HepG2 (cell line): ENCODE data around the gene HPS1.

Experiments
- CTCF ChIP-seq: sonication (generic); formaldehyde crosslinking; IDR thresholded peaks from 2 replicates; pipeline ENCODE4 v1.5.0; 2020; ENCODE audit warnings: mild to moderate bottlenecking, missing genetic modification reagents, moderate library complexity
- FOXP4 ChIP-seq: sonication (generic); formaldehyde crosslinking; IDR thresholded peaks from 2 replicates; pipeline ENCODE4 v1.4.0; 2020; ENCODE audit warnings: missing genetic modification reagents
- HNF4G ChIP-seq, 2 experiments: sonication (generic) in 1 of 2; formaldehyde crosslinking in 1 of 2; IDR thresholded peaks; 2 replicates each; pipeline versions ENCODE4 v1.4.0 to v1.6.1; 2011 to 2020; ENCODE audit warnings: borderline replicate concordance in 2 of 2, low read depth in 2 of 2, mild to moderate bottlenecking in 2 of 2, low read length in 1 of 2, missing genetic modification reagents in 1 of 2, moderate library complexity in 1 of 2
- POLR2A ChIP-seq, 2 experiments: IDR thresholded peaks; 2 replicates each; pipeline ENCODE4 v1.6.1; 2011; ENCODE audit warnings: low read depth in 2 of 2, low read length in 2 of 2, mild to moderate bottlenecking in 1 of 2, moderate library complexity in 1 of 2; ENCODE audit not compliant: insufficient read depth in 1 of 2
- ZNF619 ChIP-seq: sonication (generic); formaldehyde crosslinking; IDR thresholded peaks from 2 replicates; pipeline ENCODE4 v1.4.0; 2020; ENCODE audit warnings: mild to moderate bottlenecking, missing genetic modification reagents
- ZNF639 ChIP-seq: conservative IDR thresholded peaks from 2 replicates; pipeline ENCODE4 v1.6.1; 2018; ENCODE audit warnings: missing genetic modification reagents

GRCh38 chr10:98377001-98377400, 69.7 kb downstream of the HPS1 start:
- no peak for TF ChIP-seq CTCF (CRISPR knock-in tag)
- no peak for TF ChIP-seq POLR2A (IDR thresholded peaks at IDR 0.05; ENCODE audit: insufficient read depth in 1 of 2, low read depth in 2 of 2, low read length in 2 of 2)
- no peak for TF ChIP-seq HNF4G (IDR thresholded peaks at IDR 0.05; ENCODE audit: borderline replicate concordance, low read depth, low read length)
- no peak for TF ChIP-seq HNF4G (CRISPR knock-in tag; IDR thresholded peaks at IDR 0.05; ENCODE audit: borderline replicate concordance, low read depth)
- no peak for TF ChIP-seq ZNF639
- no peak for TF ChIP-seq ZNF619
- TF ChIP-seq FOXP4 (CRISPR knock-in tag), result no peak
